Esophagus muscularis mucosa (tissue), 4 donors: ENCODE measurements around the gene REPS1. TPM values are rescaled to one million over a fixed set of nuclear protein-coding genes. Genes with fewer than 3 reads are reported as not detected.

Experiments
- DNase-seq: peaks from one replicate; pipeline ENCODE4 v3.0.0-alpha.2; 2017; ENCODE audit errors: extremely low spot score
- H3K27ac ChIP-seq, 4 donors: fragments of 200-600 bp; sonication (generic); replicated peaks in 1 of 4; 1 replicate in 3 of 4; 2 replicates in 1 of 4; pipeline ENCODE4 v1.5.1; 2016 to 2019; ENCODE audit warnings: mild to moderate bottlenecking in 1 of 4
- H3K27me3 ChIP-seq, 4 donors: fragments of 200-600 bp; sonication (generic); one replicate each; pipeline versions ENCODE4 v1.5.1 to v1.6.0; 2016 to 2019
- H3K36me3 ChIP-seq, 4 donors: fragments of 200-600 bp; sonication (generic); one replicate each; pipeline ENCODE4 v1.5.1; 2016 to 2019
- H3K4me1 ChIP-seq, 4 donors: fragments of 200-600 bp; sonication (generic); one replicate each; pipeline ENCODE4 v1.5.1; 2016 to 2019
- H3K4me3 ChIP-seq, 4 donors: fragments of 200-600 bp; sonication (generic); 1 replicate in 2 of 4; 2 replicates in 2 of 4; pipeline ENCODE4 v1.5.1; 2016 to 2019; ENCODE audit warnings: mild to moderate bottlenecking in 4 of 4, moderate library complexity in 1 of 4
- H3K9me3 ChIP-seq, 4 donors: fragments of 200-600 bp; sonication (generic); 1 replicate in 3 of 4; 2 replicates in 1 of 4; pipeline ENCODE4 v1.5.1; 2016 to 2019
- EP300 ChIP-seq: sonication (generic); formaldehyde crosslinking; IDR thresholded peaks from one replicate; pipeline ENCODE4 v1.6.1; 2017; ENCODE audit warnings: antibody characterized with exemption
- POLR2A ChIP-seq: fragments of 450-650 bp; IDR thresholded peaks from one replicate; pipeline ENCODE4 v1.6.1; 2017; ENCODE audit warnings: antibody characterized with exemption, moderate library complexity, mild to moderate bottlenecking, low read depth
- POLR2AphosphoS5 ChIP-seq, 2 donors: sonication (generic); formaldehyde crosslinking; IDR thresholded peaks; one replicate each; pipeline ENCODE4 v1.6.1; 2017; ENCODE audit warnings: antibody characterized with exemption in 2 of 2
- WGBS: methylation state at CpG from one replicate; pipeline ENCODE4 v1.1.5; 2018; 5-methylcytosine and 5-hydroxymethylcytosine counted together
- intact Hi-C: fragments of 100-400 bp; cut with DNase I; formaldehyde crosslinking; loops from one replicate; pipeline ENCODE4 v1.15.1; 2023
- total RNA-seq, 4 donors: library from RNA; depleted of rRNA; stranded (reverse); fragments of >200 nt; gene quantifications; one replicate each; pipeline versions ENCODE4 v1.1.0 to v1.2.1, GENCODE V29; 2016
- TF ChIP-seq, protein P1 (sequence below), 3 experiments: fragments of 200-600 bp in 2 of 3; fragments of 450-650 bp in 1 of 3; sonication (generic) in 2 of 3; IDR thresholded peaks; one replicate each; pipeline ENCODE4 v1.5.1; 2017 to 2019; ENCODE audit warnings: antibody characterized with exemption in 3 of 3, mild to moderate bottlenecking in 2 of 3, moderate library complexity in 1 of 3

The REPS1 gene, protein sequence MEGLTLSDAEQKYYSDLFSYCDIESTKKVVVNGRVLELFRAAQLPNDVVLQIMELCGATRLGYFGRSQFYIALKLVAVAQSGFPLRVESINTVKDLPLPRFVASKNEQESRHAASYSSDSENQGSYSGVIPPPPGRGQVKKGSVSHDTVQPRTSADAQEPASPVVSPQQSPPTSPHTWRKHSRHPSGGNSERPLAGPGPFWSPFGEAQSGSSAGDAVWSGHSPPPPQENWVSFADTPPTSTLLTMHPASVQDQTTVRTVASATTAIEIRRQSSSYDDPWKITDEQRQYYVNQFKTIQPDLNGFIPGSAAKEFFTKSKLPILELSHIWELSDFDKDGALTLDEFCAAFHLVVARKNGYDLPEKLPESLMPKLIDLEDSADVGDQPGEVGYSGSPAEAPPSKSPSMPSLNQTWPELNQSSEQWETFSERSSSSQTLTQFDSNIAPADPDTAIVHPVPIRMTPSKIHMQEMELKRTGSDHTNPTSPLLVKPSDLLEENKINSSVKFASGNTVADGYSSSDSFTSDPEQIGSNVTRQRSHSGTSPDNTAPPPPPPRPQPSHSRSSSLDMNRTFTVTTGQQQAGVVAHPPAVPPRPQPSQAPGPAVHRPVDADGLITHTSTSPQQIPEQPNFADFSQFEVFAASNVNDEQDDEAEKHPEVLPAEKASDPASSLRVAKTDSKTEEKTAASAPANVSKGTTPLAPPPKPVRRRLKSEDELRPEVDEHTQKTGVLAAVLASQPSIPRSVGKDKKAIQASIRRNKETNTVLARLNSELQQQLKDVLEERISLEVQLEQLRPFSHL
- 10 to 100 TPM; 23.4 to 43.2 (median 30.1) TPM for total RNA-seq

DNA sequence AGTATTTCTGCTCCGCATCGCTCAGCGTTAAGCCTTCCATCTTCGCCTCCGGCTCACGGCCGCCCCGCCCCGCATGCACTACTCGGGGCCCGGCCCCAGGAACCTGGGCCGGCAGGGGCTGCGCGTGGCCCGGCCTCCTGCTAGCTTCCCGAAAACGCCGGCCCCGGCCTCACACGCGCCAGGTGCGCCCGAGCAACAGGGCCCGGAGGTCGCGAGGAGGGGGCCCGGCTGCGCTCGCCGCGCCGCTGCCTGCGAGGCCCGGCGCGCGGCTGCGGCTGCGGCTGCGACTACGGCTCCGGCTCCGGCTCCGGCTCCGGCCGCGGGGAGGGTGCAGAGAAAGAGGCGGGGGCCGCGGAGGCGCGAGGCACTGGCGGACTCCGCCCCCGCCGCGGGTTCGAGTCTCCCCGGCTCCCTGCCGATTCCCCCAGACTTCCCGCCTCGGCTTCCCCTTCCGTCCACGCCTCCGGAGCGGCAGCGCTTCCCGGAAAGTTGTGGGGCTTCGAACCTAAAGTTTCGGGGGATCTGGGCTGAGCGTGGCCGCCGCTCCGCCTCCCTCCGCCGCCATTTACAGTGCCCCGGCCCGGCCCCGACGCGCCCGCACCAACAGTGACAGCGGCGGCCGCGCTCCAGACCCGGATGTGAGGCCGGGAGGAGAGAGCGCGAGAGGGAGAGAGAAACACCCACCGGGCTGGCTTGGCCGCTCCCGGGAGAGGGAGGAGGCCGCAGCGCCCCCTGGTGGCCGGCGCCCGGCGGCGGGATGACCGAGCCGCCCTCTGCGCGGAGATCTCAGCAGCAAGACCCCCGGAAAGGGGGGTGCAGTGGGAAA is at the start of gene REPS1:
TSS of gene REPS1 (minus strand) at position 611 of the 826 bp plus-strand sequence. CDS start at position 40, 571 bp downstream.
- Histone ChIP-seq H3K4me1 (peaks cover 30 to 47% (median 46%) of the 10 kb centered on the region in 4 donors), H3K4me3 (peak within 1 kb of the TSS; percentile 96 to 99 (median 96)), H3K36me3 (no peaks in the 10 kb centered on the region), H3K9me3 (no peaks in the 10 kb centered on the region), H3K27ac (peak within 1 kb of the TSS; percentile 88 to 93 (median 92)), H3K27me3 (no peaks in the 10 kb centered on the region)
- peak; percentile 95 for DNase-seq
- no peak for TF ChIP-seq POLR2A
- TF ChIP-seq, protein P1, sequence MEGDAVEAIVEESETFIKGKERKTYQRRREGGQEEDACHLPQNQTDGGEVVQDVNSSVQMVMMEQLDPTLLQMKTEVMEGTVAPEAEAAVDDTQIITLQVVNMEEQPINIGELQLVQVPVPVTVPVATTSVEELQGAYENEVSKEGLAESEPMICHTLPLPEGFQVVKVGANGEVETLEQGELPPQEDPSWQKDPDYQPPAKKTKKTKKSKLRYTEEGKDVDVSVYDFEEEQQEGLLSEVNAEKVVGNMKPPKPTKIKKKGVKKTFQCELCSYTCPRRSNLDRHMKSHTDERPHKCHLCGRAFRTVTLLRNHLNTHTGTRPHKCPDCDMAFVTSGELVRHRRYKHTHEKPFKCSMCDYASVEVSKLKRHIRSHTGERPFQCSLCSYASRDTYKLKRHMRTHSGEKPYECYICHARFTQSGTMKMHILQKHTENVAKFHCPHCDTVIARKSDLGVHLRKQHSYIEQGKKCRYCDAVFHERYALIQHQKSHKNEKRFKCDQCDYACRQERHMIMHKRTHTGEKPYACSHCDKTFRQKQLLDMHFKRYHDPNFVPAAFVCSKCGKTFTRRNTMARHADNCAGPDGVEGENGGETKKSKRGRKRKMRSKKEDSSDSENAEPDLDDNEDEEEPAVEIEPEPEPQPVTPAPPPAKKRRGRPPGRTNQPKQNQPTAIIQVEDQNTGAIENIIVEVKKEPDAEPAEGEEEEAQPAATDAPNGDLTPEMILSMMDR (IDR thresholded peaks at IDR 0.05): peak in 2 of 3 experiments; percentile 93 to 99
- TF ChIP-seq POLR2AphosphoS5 (IDR thresholded peaks at IDR 0.05): peak; percentile 85 to 89
- intact Hi-C loops: loop anchor here (1.0 kb wide), 1 partner anchor 172 kb away; no protein-coding TSS in a partner anchor
- under 1% methylated on average over 41 of the region's 105 CpGs for WGBS

DNA sequence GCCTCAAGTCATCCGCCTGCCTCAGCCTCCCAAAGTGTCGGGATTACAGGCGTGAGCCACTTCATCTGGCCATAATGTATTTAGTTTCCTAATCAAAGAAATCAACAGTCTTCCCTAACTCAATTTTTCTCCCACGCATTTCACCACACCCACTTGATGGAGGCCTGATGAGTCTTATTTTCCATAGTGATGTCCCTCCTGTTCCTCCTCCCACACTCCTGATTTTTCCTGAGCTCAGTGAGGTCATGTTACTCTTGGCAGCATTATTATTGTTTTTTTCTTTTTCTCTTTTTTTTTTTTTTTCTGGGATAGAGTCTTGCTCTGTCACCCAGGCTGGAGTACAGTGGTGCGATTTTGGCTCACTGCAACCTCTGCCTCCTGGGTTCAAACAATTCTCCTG is 49.4 kb upstream of the REPS1 start:
- no peaks in the 10 kb centered on the region for H3K27me3 ChIP-seq
- no peak for DNase-seq
- WGBS: 74% methylated on average over 5 of the region's 5 CpGs
- H3K36me3 ChIP-seq: peaks cover 4 to 38% (median 9%) of the 10 kb centered on the region in 4 donors
- no peaks in the 10 kb centered on the region for H3K9me3 ChIP-seq
- intact Hi-C loops: no loop called here
- H3K4me1 ChIP-seq: no peaks in the 10 kb centered on the region
- H3K27ac ChIP-seq: no peak overlapping the region
- TF ChIP-seq EP300 (no peak), POLR2AphosphoS5 (IDR thresholded peaks at IDR 0.05) (no peak), POLR2A (no peak)
- TF ChIP-seq, protein P1 (IDR thresholded peaks at IDR 0.05): no peak
- no peak overlapping the region for H3K4me3 ChIP-seq

DNA sequence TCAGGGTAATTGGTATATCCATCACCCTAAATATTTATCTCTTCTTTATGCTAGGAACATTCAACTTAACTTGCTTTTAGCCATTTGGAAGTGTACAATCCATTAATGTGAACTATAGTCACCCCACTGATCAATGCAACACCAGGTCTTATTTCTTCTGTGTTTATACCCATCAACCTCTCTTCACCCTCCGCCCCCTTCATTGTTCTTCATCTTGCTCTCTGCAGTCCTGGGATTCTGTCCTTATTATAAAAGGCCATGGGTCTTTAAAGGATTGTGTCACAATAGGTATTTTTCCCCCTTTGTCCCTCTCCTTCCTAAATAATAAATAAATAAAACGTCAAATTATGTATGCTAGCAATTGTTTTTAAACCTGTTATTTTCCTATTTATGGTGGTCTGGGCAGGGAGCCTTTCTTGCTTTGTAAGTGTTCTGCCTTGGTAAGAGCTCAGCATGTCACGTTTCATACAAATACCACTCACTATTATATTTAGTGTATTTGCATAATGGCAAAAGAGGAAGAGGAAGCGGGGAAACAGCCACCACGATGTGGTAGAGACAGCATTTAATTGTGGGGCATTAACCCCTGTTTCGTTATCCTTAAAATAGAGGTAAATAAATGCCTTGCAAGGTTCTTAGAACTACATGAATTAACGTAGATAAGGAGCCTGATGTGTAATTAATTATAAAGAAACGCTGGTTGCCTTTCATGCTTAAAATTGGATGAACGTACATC is 42.3 kb upstream of the REPS1 start:
- peak overlapping the region in 3 of 4 donors; percentile 84 to 87 (median 87) for H3K4me3 ChIP-seq
- H3K27ac ChIP-seq: peak overlapping the region; percentile 78 to 87 (median 80)
- intact Hi-C loops: loop anchor here (5.0 kb wide), 1 partner anchor 107 kb away; the partner anchor contains the start of gene HECA
- H3K27me3 ChIP-seq: peaks cover 0 to 4% (median 0%) of the 10 kb centered on the region in 4 donors
- H3K4me1 ChIP-seq: peaks cover 10 to 21% (median 18%) of the 10 kb centered on the region in 4 donors
- WGBS: 69% methylated on average over 9 of the region's 9 CpGs
- no peaks in the 10 kb centered on the region for H3K9me3 ChIP-seq
- DNase-seq: no peak
- TF ChIP-seq POLR2AphosphoS5 (IDR thresholded peaks at IDR 0.05): no peak
- TF ChIP-seq, protein P1 (IDR thresholded peaks at IDR 0.05): no peak
- TF ChIP-seq POLR2A: no peak
- TF ChIP-seq EP300: no peak
- peaks cover 0 to 7% (median 2%) of the 10 kb centered on the region in 4 donors for H3K36me3 ChIP-seq
